ENCODE results near the gene BARX2. TPM values are rescaled to one million over a fixed set of nuclear protein-coding genes. Genes with fewer than 3 reads are reported as not detected.

Gene BARX2
- total and polyA plus RNA-seq, 2 donors (not counting 1 experiment from before 2014, with no cell fraction given), result not detected

GRCh38 chr11:129365816-129366215 lies 9.8 kb upstream of the BARX2 start:
- ATAC-seq (ENCODE audit: low read depth) (no peak), DNase-seq (no peak)
- intact Hi-C loops (cut with micrococcal nuclease), result no loop called here
- Histone ChIP-seq H4K20me1 (ENCODE audit: control insufficient read depth, insufficient read depth, low read length, poor library complexity, severe bottlenecking) (no peaks in the 10 kb centered on the region), H3K4me2 (replicated peaks; ENCODE audit: low read depth, low read length, poor library complexity, severe bottlenecking) (no peak overlapping the region), H2AFZ (ENCODE audit: insufficient read depth, low read depth, low read length, poor library complexity, severe bottlenecking) (no peak overlapping the region), H3K27me3 (replicated peaks in 1 of 4; ENCODE audit: control extremely low read depth in 1 of 4, control insufficient read depth in 3 of 4, insufficient read depth in 4 of 4, low read length in 3 of 4) (peaks cover 0 to 40% (median 12%) of the 10 kb centered on the region in 4 experiments), H3K79me2 (ENCODE audit: control insufficient read depth, insufficient read depth, low read length) (no peaks in the 10 kb centered on the region), H3K4me3 (ENCODE audit: control extremely low read depth in 1 of 5, extremely low read depth in 1 of 5, insufficient read depth in 1 of 5, low read depth in 2 of 5, low read length in 4 of 5) (no peak overlapping the region), H3K27ac (ENCODE audit: low read length in 2 of 2) (no peak overlapping the region), H3K4me1 (ENCODE audit: control insufficient read depth in 2 of 2, insufficient read depth in 2 of 2, low read length in 2 of 2) (peaks cover 0 to 4% of the 10 kb centered on the region in 2 donors), H3K36me3 (replicated peaks in 1 of 2; ENCODE audit: control extremely low read depth in 1 of 2, control insufficient read depth in 1 of 2, extremely low read depth in 1 of 2, insufficient read depth in 2 of 2, low read length in 1 of 2) (no peaks in the 10 kb centered on the region), H3K9ac (ENCODE audit: low read length) (no peak overlapping the region), H3K9me3 (ENCODE audit: control extremely low read depth in 1 of 3, control insufficient read depth in 2 of 3, insufficient read depth in 1 of 3, low read length in 2 of 3) (peaks cover 0 to 4% (median 0%) of the 10 kb centered on the region in 3 donors)
- H3K27ac Mint-ChIP-seq, result no peak overlapping the region
- TF ChIP-seq CTCF (IDR thresholded peaks at IDR 0.05), result no peak
- TF ChIP-seq EZH2 (IDR thresholded peaks at IDR 0.05; ENCODE audit: borderline replicate concordance, insufficient read depth, low read depth, low read length, poor library complexity, severe bottlenecking), result no peak
- WGBS (ENCODE audit: insufficient coverage), result no CpG with 5 or more reads among the region's 1 CpG
- H3K4me3 Mint-ChIP-seq, result no peak overlapping the region
- ChIA-PET CTCF (no interaction called here), POLR2A (no interaction called here)
- peaks cover 43% of the 10 kb centered on the region for H3K27me3 Mint-ChIP-seq
- no peaks in the 10 kb centered on the region for H3K9me3 Mint-ChIP-seq (ENCODE audit: insufficient read depth)
- H3K4me1 Mint-ChIP-seq, result no peaks in the 10 kb centered on the region

- POLR2A ChIA-PET, result no interaction called here
- CTCF ChIA-PET, result interaction anchor here (0.7 kb wide), 1 partner anchor 770 kb away, joined by 3 read pairs; no protein-coding TSS in a partner anchor
- Histone ChIP-seq H2AFZ (ENCODE audit: insufficient read depth, low read depth, low read length, poor library complexity, severe bottlenecking) (no peak overlapping the region), H3K4me1 (ENCODE audit: control insufficient read depth in 2 of 2, insufficient read depth in 2 of 2, low read length in 2 of 2) (peaks cover 0 to 4% of the 10 kb centered on the region in 2 donors), H3K27me3 (replicated peaks in 1 of 4; ENCODE audit: control extremely low read depth in 1 of 4, control insufficient read depth in 3 of 4, insufficient read depth in 4 of 4, low read length in 3 of 4) (peaks cover 0 to 45% (median 16%) of the 10 kb centered on the region in 4 experiments), H3K4me3 (ENCODE audit: control extremely low read depth in 1 of 5, extremely low read depth in 1 of 5, insufficient read depth in 1 of 5, low read depth in 2 of 5, low read length in 4 of 5) (no peak overlapping the region), H3K27ac (ENCODE audit: low read length in 2 of 2) (no peak overlapping the region), H4K20me1 (ENCODE audit: control insufficient read depth, insufficient read depth, low read length, poor library complexity, severe bottlenecking) (no peaks in the 10 kb centered on the region), H3K4me2 (replicated peaks; ENCODE audit: low read depth, low read length, poor library complexity, severe bottlenecking) (no peak overlapping the region), H3K9me3 (ENCODE audit: control extremely low read depth in 1 of 3, control insufficient read depth in 2 of 3, insufficient read depth in 1 of 3, low read length in 2 of 3) (peaks cover 0 to 4% (median 0%) of the 10 kb centered on the region in 3 donors), H3K36me3 (replicated peaks in 1 of 2; ENCODE audit: control extremely low read depth in 1 of 2, control insufficient read depth in 1 of 2, extremely low read depth in 1 of 2, insufficient read depth in 2 of 2, low read length in 1 of 2) (no peaks in the 10 kb centered on the region), H3K79me2 (ENCODE audit: control insufficient read depth, insufficient read depth, low read length) (no peaks in the 10 kb centered on the region), H3K9ac (ENCODE audit: low read length) (no peak overlapping the region)
- TF ChIP-seq CTCF (IDR thresholded peaks at IDR 0.05), result no peak
- no peak for TF ChIP-seq EZH2 (IDR thresholded peaks at IDR 0.05; ENCODE audit: borderline replicate concordance, insufficient read depth, low read depth, low read length, poor library complexity, severe bottlenecking)
- peaks cover 48% of the 10 kb centered on the region for H3K27me3 Mint-ChIP-seq
- ATAC-seq (ENCODE audit: low read depth), result no peak
- no peaks in the 10 kb centered on the region for H3K9me3 Mint-ChIP-seq (ENCODE audit: insufficient read depth)
- no peak overlapping the region for H3K4me3 Mint-ChIP-seq
- H3K27ac Mint-ChIP-seq, result no peak overlapping the region
- WGBS (ENCODE audit: insufficient coverage), result 100% methylated on average over 3 of the region's 13 CpGs
- DNase-seq, result no peak
- intact Hi-C loops (cut with micrococcal nuclease), result no loop called here
- H3K4me1 Mint-ChIP-seq, result peaks cover 2% of the 10 kb centered on the region
These were observed 8.7 kb upstream of the BARX2 start for GRCh38 chr11:129366737-129367597.
